PC-3 (cell line): ENCODE measurements around the gene PIGS.

Source experiments
- EZH2 ChIP-seq: fragments of 300-600 bp; sonication (generic); IDR thresholded peaks from one replicate; pipeline ENCODE4 v1.6.1; 2017; ENCODE audit warnings: antibody characterized with exemption, mild to moderate bottlenecking, low read length; ENCODE audit not compliant: unreplicated experiment
- TF ChIP-seq, protein P1 (sequence below): fragments of 300-600 bp; sonication (generic); conservative IDR thresholded peaks from 2 replicates; pipeline ENCODE4 v1.5.1; 2017; ENCODE audit warnings: antibody characterized with exemption, low read depth, mild to moderate bottlenecking, low read length

DNA sequence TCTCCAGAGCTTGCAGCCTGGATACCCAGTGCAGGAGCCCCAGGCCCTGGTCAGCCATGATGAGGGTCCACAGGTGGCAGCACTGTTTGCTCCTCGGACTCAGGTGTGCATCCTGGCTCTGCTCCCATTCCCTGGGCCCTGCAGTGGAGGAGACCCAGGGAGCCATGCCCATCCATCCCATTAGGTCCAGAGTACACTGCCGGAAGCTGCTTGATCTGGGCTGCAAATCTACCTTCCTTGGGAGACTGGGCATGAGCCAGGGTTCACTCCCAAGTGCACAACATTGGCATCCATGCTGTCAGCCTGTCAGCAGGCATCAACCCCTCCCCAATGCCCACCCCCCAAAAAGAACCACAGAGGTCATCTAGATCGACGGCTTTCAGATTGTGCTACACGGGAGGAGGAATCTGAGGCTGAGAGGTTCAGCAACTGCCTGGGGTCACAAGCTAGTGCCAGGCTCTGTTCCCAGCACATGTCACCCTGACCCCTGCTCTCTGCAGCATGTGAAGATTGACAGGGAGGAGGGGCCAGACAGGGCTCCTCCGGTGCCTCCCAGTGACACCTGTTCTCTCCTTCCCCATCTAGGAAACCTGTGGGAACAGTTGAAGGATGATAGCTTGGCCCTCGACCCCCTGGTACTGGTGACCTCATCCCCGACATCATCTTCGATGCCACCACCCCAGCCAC is 34.6 kb downstream of the PIGS start:
- TF ChIP-seq, protein P1, sequence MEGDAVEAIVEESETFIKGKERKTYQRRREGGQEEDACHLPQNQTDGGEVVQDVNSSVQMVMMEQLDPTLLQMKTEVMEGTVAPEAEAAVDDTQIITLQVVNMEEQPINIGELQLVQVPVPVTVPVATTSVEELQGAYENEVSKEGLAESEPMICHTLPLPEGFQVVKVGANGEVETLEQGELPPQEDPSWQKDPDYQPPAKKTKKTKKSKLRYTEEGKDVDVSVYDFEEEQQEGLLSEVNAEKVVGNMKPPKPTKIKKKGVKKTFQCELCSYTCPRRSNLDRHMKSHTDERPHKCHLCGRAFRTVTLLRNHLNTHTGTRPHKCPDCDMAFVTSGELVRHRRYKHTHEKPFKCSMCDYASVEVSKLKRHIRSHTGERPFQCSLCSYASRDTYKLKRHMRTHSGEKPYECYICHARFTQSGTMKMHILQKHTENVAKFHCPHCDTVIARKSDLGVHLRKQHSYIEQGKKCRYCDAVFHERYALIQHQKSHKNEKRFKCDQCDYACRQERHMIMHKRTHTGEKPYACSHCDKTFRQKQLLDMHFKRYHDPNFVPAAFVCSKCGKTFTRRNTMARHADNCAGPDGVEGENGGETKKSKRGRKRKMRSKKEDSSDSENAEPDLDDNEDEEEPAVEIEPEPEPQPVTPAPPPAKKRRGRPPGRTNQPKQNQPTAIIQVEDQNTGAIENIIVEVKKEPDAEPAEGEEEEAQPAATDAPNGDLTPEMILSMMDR = no peak
- TF ChIP-seq EZH2 = no peak
